ENCODE results near the gene S100A16. TPM values are rescaled to one million over a fixed set of nuclear protein-coding genes. Genes with fewer than 3 reads are reported as not detected.

The S100A16 gene
- total RNA-seq, 2 experiments from 2014 or later, result not detected

DNA sequence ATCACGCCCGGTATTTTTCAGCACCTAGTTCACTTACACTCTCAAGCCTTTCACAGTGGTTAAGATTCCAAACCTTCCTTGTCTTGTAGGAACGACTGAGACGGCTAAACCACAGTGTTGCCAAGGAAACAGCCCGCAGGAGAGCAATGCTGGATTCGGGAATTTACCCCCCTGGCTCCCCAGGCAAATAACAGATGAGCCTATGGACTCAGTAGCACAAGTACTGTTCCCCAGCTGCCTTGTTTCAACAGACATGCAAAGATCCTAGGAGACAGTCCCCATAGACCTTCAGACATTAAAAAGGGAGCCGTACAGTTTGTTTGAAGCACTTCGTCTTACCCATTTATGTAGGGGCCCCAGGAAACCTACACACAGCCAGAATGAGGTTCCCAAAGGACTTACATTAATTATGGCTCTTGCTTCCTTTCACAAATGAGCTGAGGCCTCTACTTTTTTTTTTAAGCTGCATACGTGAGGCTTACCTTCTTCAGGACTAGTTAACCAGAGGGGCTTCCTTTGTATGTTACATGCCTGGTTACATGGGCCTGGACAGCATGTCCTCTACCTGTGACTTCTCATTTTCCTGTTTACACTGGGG, 48.3 kb upstream of the S100A16 start:
- no peak overlapping the region for H3K27ac ChIP-seq (ENCODE audit: low read depth, low read length, poor library complexity, severe bottlenecking)
- intact Hi-C loops (cut with micrococcal nuclease; ENCODE audit: unreplicated experiment), result no loop called here
- no peak overlapping the region for H2AFZ ChIP-seq (ENCODE audit: low read length)
- no peak for TF ChIP-seq EZH2phosphoT487 (IDR thresholded peaks at IDR 0.05; ENCODE audit: borderline replicate concordance, low read depth, low read length)
- TF ChIP-seq, protein P1, sequence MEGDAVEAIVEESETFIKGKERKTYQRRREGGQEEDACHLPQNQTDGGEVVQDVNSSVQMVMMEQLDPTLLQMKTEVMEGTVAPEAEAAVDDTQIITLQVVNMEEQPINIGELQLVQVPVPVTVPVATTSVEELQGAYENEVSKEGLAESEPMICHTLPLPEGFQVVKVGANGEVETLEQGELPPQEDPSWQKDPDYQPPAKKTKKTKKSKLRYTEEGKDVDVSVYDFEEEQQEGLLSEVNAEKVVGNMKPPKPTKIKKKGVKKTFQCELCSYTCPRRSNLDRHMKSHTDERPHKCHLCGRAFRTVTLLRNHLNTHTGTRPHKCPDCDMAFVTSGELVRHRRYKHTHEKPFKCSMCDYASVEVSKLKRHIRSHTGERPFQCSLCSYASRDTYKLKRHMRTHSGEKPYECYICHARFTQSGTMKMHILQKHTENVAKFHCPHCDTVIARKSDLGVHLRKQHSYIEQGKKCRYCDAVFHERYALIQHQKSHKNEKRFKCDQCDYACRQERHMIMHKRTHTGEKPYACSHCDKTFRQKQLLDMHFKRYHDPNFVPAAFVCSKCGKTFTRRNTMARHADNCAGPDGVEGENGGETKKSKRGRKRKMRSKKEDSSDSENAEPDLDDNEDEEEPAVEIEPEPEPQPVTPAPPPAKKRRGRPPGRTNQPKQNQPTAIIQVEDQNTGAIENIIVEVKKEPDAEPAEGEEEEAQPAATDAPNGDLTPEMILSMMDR (conservative IDR thresholded peaks at IDR 0.05; ENCODE audit: low read length), result no peak
- H3K4me3 ChIP-seq (ENCODE audit: low read depth, low read length, poor library complexity, severe bottlenecking), result no peak overlapping the region
- ChIA-PET POLR2A (interaction anchor here (2.7 kb wide), 1 partner anchor 27 kb away, joined by 7 read pairs; the partner anchor contains the start of gene CHTOP), CTCF (ENCODE audit: unreplicated experiment) (no interaction called here)
- peaks cover 63% of the 10 kb centered on the region for H3K36me3 ChIP-seq (ENCODE audit: insufficient read depth, low read length)
- TSS peak; percentile 40 for BruUV-seq (replicated peaks)
- no peaks in the 10 kb centered on the region for H3K9me3 ChIP-seq (ENCODE audit: low read length)
- H3K79me2 ChIP-seq (ENCODE audit: insufficient read depth, low read depth, low read length), result peaks cover 16% of the 10 kb centered on the region
- peaks cover 18% of the 10 kb centered on the region for H3K4me1 ChIP-seq (ENCODE audit: insufficient read depth, low read length, poor library complexity, severe bottlenecking)
- DNase-seq (ENCODE audit: low spot score), result no peak
- no peaks in the 10 kb centered on the region for H3K9me2 ChIP-seq (ENCODE audit: insufficient read depth, low read length)
- no peak overlapping the region for H3K4me2 ChIP-seq (ENCODE audit: low read length)
- H4K20me1 ChIP-seq (ENCODE audit: insufficient read depth, low read length), result peaks cover 6% of the 10 kb centered on the region; the same call in 1 of the 2 replicates

DNA sequence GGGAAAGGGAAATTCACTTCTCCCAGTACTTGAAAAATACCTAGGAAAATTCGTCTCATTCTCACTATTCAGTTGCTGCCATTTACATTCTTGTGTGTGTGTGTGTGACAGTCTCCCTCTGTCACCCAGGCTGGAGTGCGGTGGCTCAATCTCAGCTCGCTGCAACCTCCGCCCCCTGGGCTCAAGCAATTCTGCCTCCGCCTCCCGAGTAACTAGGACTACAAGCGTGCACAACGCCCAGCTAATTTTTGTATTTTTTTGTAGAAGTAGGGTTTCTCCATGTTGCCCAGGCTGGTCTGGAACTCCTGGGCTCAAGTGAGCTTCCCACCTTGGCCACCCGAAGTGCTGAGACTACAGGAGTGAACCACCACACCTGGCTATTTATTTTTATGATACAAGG, 46.7 kb upstream of the S100A16 start:
- BruUV-seq (replicated peaks), result no TSS peak
- H3K79me2 ChIP-seq (ENCODE audit: insufficient read depth, low read depth, low read length), result peaks cover 12% of the 10 kb centered on the region
- H3K4me3 ChIP-seq (ENCODE audit: low read depth, low read length, poor library complexity, severe bottlenecking), result peak overlapping the region; percentile 96
- CTCF ChIA-PET (ENCODE audit: unreplicated experiment), result no interaction called here
- no peak for DNase-seq (ENCODE audit: low spot score)
- no peaks in the 10 kb centered on the region for H3K9me3 ChIP-seq (ENCODE audit: low read length)
- no peak for TF ChIP-seq EZH2phosphoT487 (IDR thresholded peaks at IDR 0.05; ENCODE audit: borderline replicate concordance, low read depth, low read length)
- TF ChIP-seq, protein P1 (conservative IDR thresholded peaks at IDR 0.05; ENCODE audit: low read length), result no peak
- H3K4me1 ChIP-seq (ENCODE audit: insufficient read depth, low read length, poor library complexity, severe bottlenecking), result peaks cover 18% of the 10 kb centered on the region
- intact Hi-C loops (cut with micrococcal nuclease; ENCODE audit: unreplicated experiment), result loop anchor here (2.0 to 5.0 kb wide), 3 partner anchors 25 to 87 kb away; partner anchors contain the start of gene CHTOP
- peaks cover 6% of the 10 kb centered on the region; the same call in 1 of the 2 replicates for H4K20me1 ChIP-seq (ENCODE audit: insufficient read depth, low read length)
- peak overlapping the region; percentile 94 for H3K4me2 ChIP-seq (ENCODE audit: low read length)
- POLR2A ChIA-PET, result interaction anchor here (1.0 to 1.3 kb wide), 5 partner anchors 9 to 25 kb away, joined by 3 to 5 read pairs (median 4); no protein-coding TSS in a partner anchor
- H3K27ac ChIP-seq (ENCODE audit: low read depth, low read length, poor library complexity, severe bottlenecking), result peak overlapping the region; percentile 68
- no peak overlapping the region for H2AFZ ChIP-seq (ENCODE audit: low read length)
- H3K9me2 ChIP-seq (ENCODE audit: insufficient read depth, low read length), result no peaks in the 10 kb centered on the region
- H3K36me3 ChIP-seq (ENCODE audit: insufficient read depth, low read length), result peaks cover 48% of the 10 kb centered on the region

DNA sequence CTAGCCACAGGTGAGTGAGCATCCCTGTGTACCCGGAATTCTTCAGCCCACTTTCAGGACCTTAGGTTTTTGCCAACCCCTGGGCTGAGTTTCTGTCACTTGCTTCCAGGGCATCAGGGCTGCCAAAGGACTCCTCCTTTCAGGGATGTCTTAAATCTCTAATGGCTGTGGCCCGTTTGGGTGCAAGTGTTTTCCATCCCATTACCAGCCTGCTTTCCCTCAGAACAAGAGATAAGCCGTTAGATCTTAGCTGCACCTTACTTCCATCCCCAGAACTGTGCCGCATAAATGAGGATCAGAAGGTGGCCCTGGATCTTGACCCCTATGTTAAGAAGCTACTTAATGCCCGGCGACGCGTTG, 46.2 kb upstream of the S100A16 start:
- H3K36me3 ChIP-seq (ENCODE audit: insufficient read depth, low read length), result peaks cover 43% of the 10 kb centered on the region
- H3K9me2 ChIP-seq (ENCODE audit: insufficient read depth, low read length), result no peaks in the 10 kb centered on the region
- TF ChIP-seq EZH2phosphoT487 (IDR thresholded peaks at IDR 0.05; ENCODE audit: borderline replicate concordance, low read depth, low read length), result no peak
- TF ChIP-seq, protein P1 (conservative IDR thresholded peaks at IDR 0.05; ENCODE audit: low read length), result no peak
- peaks cover 12% of the 10 kb centered on the region for H3K79me2 ChIP-seq (ENCODE audit: insufficient read depth, low read depth, low read length)
- peaks cover 18% of the 10 kb centered on the region for H3K4me1 ChIP-seq (ENCODE audit: insufficient read depth, low read length, poor library complexity, severe bottlenecking)
- POLR2A ChIA-PET, result interaction anchor here (0.7 to 1.3 kb wide), 6 partner anchors 10 to 26 kb away, joined by 3 to 5 read pairs (median 4); partner anchors contain the start of gene CHTOP
- H3K27ac ChIP-seq (ENCODE audit: low read depth, low read length, poor library complexity, severe bottlenecking), result peak overlapping the region; percentile 68
- intact Hi-C loops (cut with micrococcal nuclease; ENCODE audit: unreplicated experiment), result loop anchor here (2.0 to 5.0 kb wide), 3 partner anchors 24 to 87 kb away; partner anchors contain the start of gene CHTOP
- BruUV-seq (replicated peaks), result TSS peak; percentile 75
- H3K4me3 ChIP-seq (ENCODE audit: low read depth, low read length, poor library complexity, severe bottlenecking), result peak overlapping the region; percentile 96
- H3K4me2 ChIP-seq (ENCODE audit: low read length), result peak overlapping the region; percentile 94
- H3K9me3 ChIP-seq (ENCODE audit: low read length), result no peaks in the 10 kb centered on the region
- no peak for DNase-seq (ENCODE audit: low spot score)
- H2AFZ ChIP-seq (ENCODE audit: low read length), result peak overlapping the region; percentile 77; the same call in 1 of the 2 replicates
- H4K20me1 ChIP-seq (ENCODE audit: insufficient read depth, low read length), result peaks cover 6% of the 10 kb centered on the region; the same call in 1 of the 2 replicates
- CTCF ChIA-PET (ENCODE audit: unreplicated experiment), result interaction anchor here (0.5 to 0.6 kb wide), 2 partner anchors 25 to 61 kb away, joined by 3 read pairs; partner anchors contain the start of gene CHTOP
